Activated CD4-positive, alpha-beta T cell treated with anti-CD3 and anti-CD28 coated beads, Interleukin-2, amount 10 ng/mL, durations not matched to agents 24 days and 14 days (primary cell): ENCODE measurements around the gene RCAN3. TPM values are rescaled to one million over a fixed set of nuclear protein-coding genes. Genes with fewer than 3 reads are reported as not detected.
"Not testable (repeated sequence)": the region's sequence is repeated elsewhere in the genome, so short reads cannot be mapped to it uniquely, and the experiment has no call there.

Experiments
- DNase-seq: peaks from one replicate; pipeline ENCODE4 v3.0.0; 2022
- H3K27ac Mint-ChIP-seq: one replicate; pipeline ENCODE4 v1.8.0; 2022; ENCODE audit warnings: mild to moderate bottlenecking, mixed read lengths
- H3K27me3 Mint-ChIP-seq: one replicate; pipeline ENCODE4 v1.8.0; 2022; ENCODE audit warnings: mixed read lengths
- H3K36me3 Mint-ChIP-seq: one replicate; pipeline ENCODE4 v1.8.0; 2022; ENCODE audit warnings: low read depth, mild to moderate bottlenecking, mixed read lengths
- H3K4me1 Mint-ChIP-seq: one replicate; pipeline ENCODE4 v1.8.0; 2021; ENCODE audit warnings: mixed read lengths
- H3K4me3 Mint-ChIP-seq: one replicate; pipeline ENCODE4 v1.8.0; 2022; ENCODE audit warnings: mild to moderate bottlenecking, moderate library complexity, mixed read lengths
- H3K9me3 Mint-ChIP-seq: one replicate; pipeline ENCODE4 v1.8.0; 2021; ENCODE audit warnings: mixed read lengths
- intact Hi-C: fragments of 100-400 bp; cut with micrococcal nuclease; formaldehyde crosslinking; loops from one replicate; pipeline ENCODE4 v1.15.1; 2023
- total RNA-seq: library from RNA; stranded (reverse); gene quantifications from 2 replicates; pipeline ENCODE4 v1.2.3, GENCODE V29; 2022

The RCAN3 gene
- total RNA-seq, 1 donor from 2014 or later = 31.6 TPM

- no peaks in the 10 kb centered on the region for H3K27me3 Mint-ChIP-seq
- peaks cover 2% of the 10 kb centered on the region for H3K4me1 Mint-ChIP-seq
- no peak for DNase-seq
- intact Hi-C loops = no loop called here
- H3K9me3 Mint-ChIP-seq = no peaks in the 10 kb centered on the region
- no peak overlapping the region for H3K27ac Mint-ChIP-seq
- peaks cover 14% of the 10 kb centered on the region for H3K36me3 Mint-ChIP-seq
- no peak overlapping the region for H3K4me3 Mint-ChIP-seq
Measured at GRCh38 chr1:24474193-24474592, 28.4 kb upstream of the RCAN3 start.

GRCh38 chr1:24475700-24476099 lies 26.9 kb upstream of the RCAN3 start:
- DNase-seq = no peak
- H3K4me3 Mint-ChIP-seq = no peak overlapping the region
- H3K27me3 Mint-ChIP-seq = no peaks in the 10 kb centered on the region
- H3K36me3 Mint-ChIP-seq = peaks cover 7% of the 10 kb centered on the region
- H3K27ac Mint-ChIP-seq = no peak overlapping the region
- peaks cover 7% of the 10 kb centered on the region for H3K4me1 Mint-ChIP-seq
- intact Hi-C loops = no loop called here
- H3K9me3 Mint-ChIP-seq = no peaks in the 10 kb centered on the region

GRCh38 chr1:24476571-24476970 lies 26.1 kb upstream of the RCAN3 start:
- intact Hi-C loops = no loop called here
- peaks cover 15% of the 10 kb centered on the region for H3K4me1 Mint-ChIP-seq

GRCh38 chr1:24477309-24477708 lies 25.3 kb upstream of the RCAN3 start:
- H3K36me3 Mint-ChIP-seq = peaks cover 9% of the 10 kb centered on the region
- intact Hi-C loops = no loop called here
- no peak for DNase-seq
- H3K4me1 Mint-ChIP-seq = peaks cover 22% of the 10 kb centered on the region
- H3K9me3 Mint-ChIP-seq = no peaks in the 10 kb centered on the region
- H3K27me3 Mint-ChIP-seq = no peaks in the 10 kb centered on the region
- H3K27ac Mint-ChIP-seq = no peak overlapping the region
- no peak overlapping the region for H3K4me3 Mint-ChIP-seq

More at GRCh38 chr1:24476571-24476970, 26.1 kb upstream of the RCAN3 start:
- H3K36me3 Mint-ChIP-seq = peaks cover 7% of the 10 kb centered on the region
- H3K4me3 Mint-ChIP-seq = no peak overlapping the region
- no peaks in the 10 kb centered on the region for H3K9me3 Mint-ChIP-seq
- no peak overlapping the region for H3K27ac Mint-ChIP-seq
- no peak for DNase-seq
- H3K27me3 Mint-ChIP-seq = no peaks in the 10 kb centered on the region

- peak; percentile 88 for DNase-seq
- intact Hi-C loops = loop anchor here (1.0 to 10.0 kb wide), 5 partner anchors 21 to 526 kb away; partner anchors contain the start of genes IFNLR1, PNRC2, RCAN3 and SRRM1
- peak overlapping the region; percentile 73 for H3K4me3 Mint-ChIP-seq
Measured at GRCh38 chr1:24481101-24481500, 21.5 kb upstream of the RCAN3 start.

GRCh38 chr1:24481843-24482610 lies 20.6 kb upstream of the RCAN3 start:
- H3K9me3 Mint-ChIP-seq = peaks cover 6% of the 10 kb centered on the region
- peaks cover 54% of the 10 kb centered on the region for H3K4me1 Mint-ChIP-seq
- H3K27me3 Mint-ChIP-seq = no peaks in the 10 kb centered on the region
- DNase-seq = peak; percentile 82
- H3K4me3 Mint-ChIP-seq = peak overlapping the region; percentile 73
- peaks cover 16% of the 10 kb centered on the region for H3K36me3 Mint-ChIP-seq
- peak overlapping the region; percentile 85 for H3K27ac Mint-ChIP-seq
- intact Hi-C loops = loop anchor here (1.0 to 10.0 kb wide), 5 partner anchors 20 to 527 kb away; partner anchors contain the start of genes IFNLR1, PNRC2, RCAN3 and SRRM1

More at GRCh38 chr1:24481101-24481500, 21.5 kb upstream of the RCAN3 start:
- peaks cover 6% of the 10 kb centered on the region for H3K9me3 Mint-ChIP-seq
- no peaks in the 10 kb centered on the region for H3K27me3 Mint-ChIP-seq
- peak overlapping the region; percentile 85 for H3K27ac Mint-ChIP-seq
- peaks cover 19% of the 10 kb centered on the region for H3K36me3 Mint-ChIP-seq
- H3K4me1 Mint-ChIP-seq = peaks cover 47% of the 10 kb centered on the region

- intact Hi-C loops = loop anchor here (5.0 to 10.0 kb wide), 3 partner anchors 159 to 529 kb away; partner anchors contain the start of genes IFNLR1, PNRC2 and SRRM1
- DNase-seq = peak; percentile 75
- Mint-ChIP-seq H3K9me3 (peaks cover 11% of the 10 kb centered on the region), H3K27ac (peak overlapping the region; percentile 88), H3K27me3 (no peaks in the 10 kb centered on the region), H3K4me3 (peak overlapping the region; percentile 63), H3K4me1 (peaks cover 62% of the 10 kb centered on the region), H3K36me3 (peaks cover 18% of the 10 kb centered on the region)
Measured at GRCh38 chr1:24483441-24483840, 19.2 kb upstream of the RCAN3 start.

- peaks cover 18% of the 10 kb centered on the region for H3K36me3 Mint-ChIP-seq
- peaks cover 13% of the 10 kb centered on the region for H3K9me3 Mint-ChIP-seq
- H3K4me1 Mint-ChIP-seq = peaks cover 68% of the 10 kb centered on the region
- DNase-seq = no peak
- peak overlapping the region; percentile 84 for H3K27ac Mint-ChIP-seq
- peak overlapping the region; percentile 29 for H3K4me3 Mint-ChIP-seq
- no peaks in the 10 kb centered on the region for H3K27me3 Mint-ChIP-seq
- intact Hi-C loops = loop anchor here (2.0 to 10.0 kb wide), 4 partner anchors 67 to 529 kb away; partner anchors contain the start of genes IFNLR1, PNRC2 and SRRM1
Measured at GRCh38 chr1:24484199-24484598, 18.4 kb upstream of the RCAN3 start.

- no peaks in the 10 kb centered on the region for H3K27me3 Mint-ChIP-seq
- H3K27ac Mint-ChIP-seq = peak overlapping the region; percentile 92
- H3K4me1 Mint-ChIP-seq = peaks cover 59% of the 10 kb centered on the region
- H3K9me3 Mint-ChIP-seq = peaks cover 13% of the 10 kb centered on the region
- peak; percentile 87 for DNase-seq
- peaks cover 14% of the 10 kb centered on the region for H3K36me3 Mint-ChIP-seq
- intact Hi-C loops = loop anchor here (10.0 kb wide), 1 partner anchor 532 kb away; the partner anchor contains the start of gene PNRC2
- peak overlapping the region; percentile 63 for H3K4me3 Mint-ChIP-seq
Measured at GRCh38 chr1:24486331-24487065, 16.1 kb upstream of the RCAN3 start.

GRCh38 chr1:24487455-24487854 lies 15.2 kb upstream of the RCAN3 start:
- peaks cover 51% of the 10 kb centered on the region for H3K4me1 Mint-ChIP-seq
- intact Hi-C loops = loop anchor here (10.0 kb wide), 1 partner anchor 533 kb away; the partner anchor contains the start of gene PNRC2

GRCh38 chr1:24488159-24488558 lies 14.5 kb upstream of the RCAN3 start:
- Mint-ChIP-seq H3K4me1 (peaks cover 47% of the 10 kb centered on the region), H3K9me3 (peaks cover 13% of the 10 kb centered on the region), H3K27ac (peak overlapping the region; percentile 92), H3K4me3 (peak overlapping the region; percentile 63), H3K36me3 (peaks cover 10% of the 10 kb centered on the region)
- DNase-seq = peak; percentile 77
- intact Hi-C loops = loop anchor here (1.0 to 10.0 kb wide), 3 partner anchors 14 to 533 kb away; partner anchors contain the start of genes PNRC2 and RCAN3
- not testable (repeated sequence) for H3K27me3 Mint-ChIP-seq

More at GRCh38 chr1:24487455-24487854, 15.2 kb upstream of the RCAN3 start:
- Mint-ChIP-seq H3K27ac (peak overlapping the region; percentile 92), H3K27me3 (no peaks in the 10 kb centered on the region), H3K36me3 (peaks cover 12% of the 10 kb centered on the region), H3K9me3 (peaks cover 13% of the 10 kb centered on the region), H3K4me3 (peak overlapping the region; percentile 63)
- no peak for DNase-seq

- no peak overlapping the region for H3K4me3 Mint-ChIP-seq
- intact Hi-C loops = loop anchor here (2.0 to 10.0 kb wide), 2 partner anchors 51 to 535 kb away; partner anchors contain the start of gene PNRC2
Measured at GRCh38 chr1:24489674-24490073, 13.0 kb upstream of the RCAN3 start.

GRCh38 chr1:24490101-24490781 lies 12.4 kb upstream of the RCAN3 start:
- DNase-seq = no peak
- H3K4me3 Mint-ChIP-seq = no peak overlapping the region
- peaks cover 33% of the 10 kb centered on the region for H3K4me1 Mint-ChIP-seq
- no peaks in the 10 kb centered on the region for H3K27me3 Mint-ChIP-seq
- peaks cover 2% of the 10 kb centered on the region for H3K36me3 Mint-ChIP-seq
- intact Hi-C loops = no loop called here
- peaks cover 7% of the 10 kb centered on the region for H3K9me3 Mint-ChIP-seq
- H3K27ac Mint-ChIP-seq = no peak overlapping the region

More at GRCh38 chr1:24489674-24490073, 13.0 kb upstream of the RCAN3 start:
- Mint-ChIP-seq H3K4me1 (peaks cover 33% of the 10 kb centered on the region), H3K27me3 (no peaks in the 10 kb centered on the region), H3K9me3 (peaks cover 7% of the 10 kb centered on the region), H3K36me3 (peaks cover 2% of the 10 kb centered on the region), H3K27ac (no peak overlapping the region)
- no peak for DNase-seq
